ENCODE data around the gene PPFIA1.

DNA sequence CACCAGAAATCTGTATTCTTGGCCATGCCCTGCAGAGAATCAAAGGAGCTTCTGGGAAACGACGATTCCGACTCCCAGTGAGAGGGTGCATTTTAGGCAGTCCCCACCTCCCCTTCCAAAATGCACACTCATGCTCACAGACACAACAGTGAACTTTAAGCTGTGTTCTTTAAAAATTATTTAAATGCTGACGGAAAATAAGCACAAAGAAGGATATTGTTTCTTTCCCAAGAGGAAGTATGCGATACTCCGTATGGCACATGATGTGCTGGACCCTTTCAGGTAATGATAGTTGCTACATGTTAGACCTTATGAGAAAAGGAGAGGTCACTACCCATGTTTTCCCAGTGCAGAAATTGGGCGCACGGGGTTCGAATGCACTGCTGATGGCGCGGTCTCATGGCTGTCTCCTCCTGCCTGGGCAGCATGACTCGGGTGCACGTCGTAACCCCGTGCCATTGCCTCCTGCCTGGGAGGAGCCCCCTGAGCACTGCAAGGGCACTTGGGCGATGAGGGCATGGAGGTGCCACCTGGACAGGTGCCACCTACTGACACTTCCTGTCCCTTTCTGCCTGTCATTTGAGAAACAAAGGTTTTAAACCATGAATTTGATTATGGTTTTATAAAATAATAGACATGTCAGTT is 64.0 kb downstream of the PPFIA1 start:
- TF ChIP-seq, protein P1, sequence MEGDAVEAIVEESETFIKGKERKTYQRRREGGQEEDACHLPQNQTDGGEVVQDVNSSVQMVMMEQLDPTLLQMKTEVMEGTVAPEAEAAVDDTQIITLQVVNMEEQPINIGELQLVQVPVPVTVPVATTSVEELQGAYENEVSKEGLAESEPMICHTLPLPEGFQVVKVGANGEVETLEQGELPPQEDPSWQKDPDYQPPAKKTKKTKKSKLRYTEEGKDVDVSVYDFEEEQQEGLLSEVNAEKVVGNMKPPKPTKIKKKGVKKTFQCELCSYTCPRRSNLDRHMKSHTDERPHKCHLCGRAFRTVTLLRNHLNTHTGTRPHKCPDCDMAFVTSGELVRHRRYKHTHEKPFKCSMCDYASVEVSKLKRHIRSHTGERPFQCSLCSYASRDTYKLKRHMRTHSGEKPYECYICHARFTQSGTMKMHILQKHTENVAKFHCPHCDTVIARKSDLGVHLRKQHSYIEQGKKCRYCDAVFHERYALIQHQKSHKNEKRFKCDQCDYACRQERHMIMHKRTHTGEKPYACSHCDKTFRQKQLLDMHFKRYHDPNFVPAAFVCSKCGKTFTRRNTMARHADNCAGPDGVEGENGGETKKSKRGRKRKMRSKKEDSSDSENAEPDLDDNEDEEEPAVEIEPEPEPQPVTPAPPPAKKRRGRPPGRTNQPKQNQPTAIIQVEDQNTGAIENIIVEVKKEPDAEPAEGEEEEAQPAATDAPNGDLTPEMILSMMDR (conservative IDR thresholded peaks at IDR 0.05; ENCODE audit: low read length): no peak
- no peak for TF ChIP-seq EZH2phosphoT487 (IDR thresholded peaks at IDR 0.05; ENCODE audit: borderline replicate concordance, low read depth, low read length)
